Uterus (tissue), 2 donors: ENCODE data around the gene TBC1D1.

ENCODE experiments used
- CTCF ChIP-seq, 4 experiments: fragments of 200-600 bp in 2 of 4; fragments of 450-650 bp in 2 of 4; sonication (generic) in 2 of 4; IDR thresholded peaks; one replicate each; pipeline ENCODE4 v1.5.1; 2016 to 2019; ENCODE audit warnings: antibody characterized with exemption in 4 of 4, mild to moderate bottlenecking in 2 of 4, moderate library complexity in 1 of 4
- POLR2A ChIP-seq, 2 donors: fragments of 450-650 bp; IDR thresholded peaks; one replicate each; pipeline ENCODE4 v1.6.1; 2016; ENCODE audit warnings: antibody characterized with exemption in 2 of 2, mild to moderate bottlenecking in 1 of 2, moderate library complexity in 1 of 2

GRCh38 chr4:37990731-37991245 lies 99.9 kb downstream of the TBC1D1 start:
- TF ChIP-seq CTCF (IDR thresholded peaks at IDR 0.05), result no peak
- no peak for TF ChIP-seq POLR2A (IDR thresholded peaks at IDR 0.05)
